T-helper 1 cell (primary cell): ENCODE results near the gene MXRA8.
A peak's percentile ranks its signal among the peaks of the same experiment; 100 is the strongest.
"Not testable (repeated sequence)": the region's sequence is repeated elsewhere in the genome, so short reads cannot be mapped to it uniquely, and the experiment has no call there.

Source experiments
- DNase-seq, 5 donors: peaks; one replicate each; pipeline ENCODE4 v3.0.0-alpha.2; 2012 to 2020

MXRA8 gene

GRCh38 chr1:1393014-1393413 lies 34.7 kb upstream of the MXRA8 start:
- no peak for DNase-seq

- no peak for DNase-seq
Measured at GRCh38 chr1:1391225-1391624, 32.9 kb upstream of the MXRA8 start.

- DNase-seq = no peak
Measured at GRCh38 chr1:1390675-1391074, 32.3 kb upstream of the MXRA8 start.

GRCh38 chr1:1388078-1388472 lies 29.7 kb upstream of the MXRA8 start:
- DNase-seq = no peak

DNA sequence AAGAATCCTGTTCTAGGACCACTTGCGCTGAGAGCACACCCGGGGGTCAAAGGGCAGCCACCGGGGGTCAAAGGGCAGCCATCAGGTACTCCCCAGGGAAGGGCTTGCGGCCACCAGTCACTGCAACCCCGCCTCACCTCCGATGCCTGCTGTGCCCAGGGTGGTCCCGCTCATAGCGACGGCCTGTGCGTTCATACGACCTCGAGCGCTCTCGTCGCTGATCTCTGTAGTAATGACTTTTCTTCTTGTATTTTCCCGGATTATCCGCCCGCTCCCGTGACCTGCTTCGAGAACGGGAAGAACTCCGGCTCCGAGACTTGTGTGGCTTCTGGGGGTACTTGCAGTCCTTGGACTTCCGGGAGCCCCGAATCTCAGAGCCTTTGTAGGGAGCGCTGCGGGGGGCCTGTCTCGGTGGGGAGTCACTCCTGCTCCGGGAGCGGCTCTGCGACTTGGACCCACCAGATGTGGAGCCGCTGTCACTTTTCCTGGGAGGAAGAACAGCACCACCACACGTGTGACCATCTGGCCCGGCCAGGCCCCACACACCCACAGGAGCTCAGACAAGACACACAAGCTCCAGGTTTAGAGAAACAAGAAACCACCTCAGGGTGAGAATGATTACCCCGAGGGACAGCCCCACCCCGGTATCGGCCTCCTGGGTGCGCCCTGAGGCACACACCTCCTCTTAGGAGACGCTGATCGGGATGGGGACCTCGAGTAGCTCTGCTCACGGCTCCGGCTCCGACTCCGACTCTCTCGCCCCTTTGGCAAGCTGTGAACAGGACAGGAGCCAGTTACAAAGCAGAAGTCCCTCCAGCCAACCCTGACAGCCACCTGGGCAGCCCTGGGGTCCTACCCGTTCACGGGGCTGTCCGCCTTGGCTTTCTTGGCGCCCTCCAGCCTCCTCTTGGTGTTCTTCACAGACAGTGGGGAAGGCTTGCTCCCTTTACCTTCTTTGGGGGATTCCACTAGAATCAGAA lies 29.0 kb upstream of the MXRA8 start:
- no peak for DNase-seq

DNA sequence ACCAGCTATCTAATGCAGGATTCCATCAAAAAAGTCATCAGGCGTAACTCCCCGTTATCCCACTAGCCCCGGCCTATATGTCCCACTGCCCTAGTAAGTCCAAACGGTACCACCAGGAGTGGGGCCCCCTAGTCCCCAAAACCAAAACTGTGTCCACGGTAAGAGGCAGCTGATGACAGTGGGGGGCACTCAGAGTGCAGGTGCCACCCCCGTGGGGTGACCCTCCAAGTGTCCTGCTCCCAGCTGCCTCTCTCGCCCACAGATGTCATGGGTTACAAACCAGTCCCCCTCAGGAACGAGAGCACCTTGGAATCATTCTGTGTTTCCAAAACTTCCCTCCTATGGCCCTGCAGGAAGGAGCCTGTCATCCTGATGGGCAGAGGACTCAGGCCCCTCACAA lies 27.6 kb upstream of the MXRA8 start:
- DNase-seq = no peak

DNA sequence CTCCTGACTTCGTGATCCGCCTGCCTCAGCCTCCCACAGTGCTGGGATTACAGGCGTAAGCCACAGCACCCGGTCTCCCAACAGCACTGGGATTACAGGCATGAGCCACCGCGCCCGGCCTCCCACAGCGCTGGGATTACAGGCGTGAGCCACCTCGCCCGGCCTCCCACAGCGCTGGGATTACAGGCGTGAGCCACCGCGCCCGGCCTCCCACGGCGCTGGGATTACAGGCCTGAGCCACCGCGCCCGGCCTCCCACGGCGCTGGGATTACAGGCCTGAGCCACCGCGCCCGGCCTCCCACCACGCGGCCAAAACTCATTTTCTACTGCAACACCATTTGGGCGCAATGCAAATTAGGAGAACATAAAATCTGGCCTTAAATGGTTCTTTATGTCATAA lies 27.0 kb upstream of the MXRA8 start:
- not testable (repeated sequence) for DNase-seq

- DNase-seq = no peak
Measured at GRCh38 chr1:1381294-1381693, 22.9 kb upstream of the MXRA8 start.

- DNase-seq = no peak
Measured at GRCh38 chr1:1380860-1381259, 22.5 kb upstream of the MXRA8 start.

DNA sequence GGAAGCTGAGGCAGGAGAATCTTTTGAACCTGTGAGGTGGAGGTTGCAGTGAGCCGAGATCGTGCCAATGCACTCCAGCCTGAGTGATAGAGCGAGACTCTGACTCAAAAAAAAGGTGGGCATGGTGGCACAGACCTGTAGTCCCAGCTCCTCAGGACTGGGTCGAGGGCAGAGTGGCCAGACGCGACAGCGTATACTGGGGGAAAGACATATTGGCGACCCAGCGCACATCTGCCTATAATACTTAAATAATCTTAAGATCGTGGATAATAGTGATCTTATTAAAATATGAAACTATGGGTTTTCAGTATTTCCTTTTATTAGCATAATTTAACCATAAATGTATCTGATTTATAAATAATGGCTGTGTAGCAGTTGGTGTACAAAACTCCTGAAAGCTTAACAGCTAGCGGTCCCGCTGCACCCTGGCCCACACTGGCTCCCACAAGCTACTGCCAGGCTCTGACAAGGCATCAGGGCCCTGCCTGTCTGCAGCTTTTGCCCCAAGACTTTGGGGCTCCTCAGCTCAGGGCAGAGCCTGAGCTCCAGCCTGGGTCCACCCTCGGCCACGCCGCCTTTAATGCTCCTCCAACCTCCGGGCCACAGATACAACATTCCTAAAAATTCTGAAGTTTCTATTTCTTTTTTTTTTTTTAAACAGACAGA lies 19.3 kb upstream of the MXRA8 start:
- DNase-seq = no peak

DNA sequence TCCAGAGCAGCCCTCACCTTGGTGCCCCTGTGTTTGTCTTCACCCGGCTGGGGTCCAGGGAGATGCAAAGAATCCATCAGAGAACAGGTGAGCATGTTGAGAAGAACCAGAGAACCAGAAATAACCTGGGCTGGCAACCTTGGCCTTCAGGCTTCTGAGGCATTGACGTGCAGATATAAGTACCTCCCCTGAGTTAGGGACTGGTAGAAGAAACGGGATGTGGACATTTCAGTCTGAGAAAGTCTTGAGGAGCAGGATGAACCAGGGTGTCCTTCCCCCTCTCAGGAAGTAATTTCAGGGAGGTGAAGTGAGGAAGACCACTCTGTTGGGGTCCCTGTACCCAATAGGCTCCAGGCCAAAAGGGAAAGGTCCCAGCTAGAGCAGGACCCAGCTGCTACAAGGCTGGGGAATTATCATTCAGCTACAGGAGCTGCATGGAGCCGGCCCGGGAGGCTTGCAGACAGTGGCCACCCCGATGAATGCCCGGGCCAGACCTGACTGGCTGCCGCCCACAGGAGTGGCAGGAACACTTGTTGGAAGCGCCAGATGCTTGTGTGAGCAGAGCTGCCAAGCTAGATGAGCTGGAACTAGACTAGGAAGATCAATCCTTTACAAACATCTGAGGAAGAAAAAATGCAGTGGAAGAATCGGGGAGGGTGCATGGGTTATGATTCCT lies 18.3 kb upstream of the MXRA8 start:
- DNase-seq = no peak

GRCh38 chr1:1374929-1375662 lies 16.7 kb upstream of the MXRA8 start, which contains the start of gene AURKAIP1:
TSS of gene AURKAIP1 (minus strand) at chr1:1375207. CDS start at chr1:1374756, 451 bp downstream.
- peak; percentile 91 to 99 (median 95) for DNase-seq

DNA sequence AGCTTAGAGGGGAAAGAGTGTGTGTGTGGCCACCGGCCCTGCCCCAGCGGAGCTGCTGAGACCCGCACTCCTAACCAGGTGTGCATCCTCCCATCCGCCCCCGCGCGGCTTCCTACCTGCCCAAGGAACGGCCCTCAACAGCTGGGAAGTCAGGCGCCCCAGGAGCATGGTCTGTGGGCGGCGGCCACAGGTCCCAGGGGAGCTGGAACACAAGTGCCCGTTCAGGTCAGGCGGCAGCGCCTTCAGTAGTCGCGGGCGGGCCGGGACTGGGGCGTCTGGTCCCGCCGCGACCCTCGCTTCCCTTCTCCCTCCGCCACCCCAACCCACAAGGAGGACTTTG lies 16.2 kb upstream of the MXRA8 start:
- no peak for DNase-seq

DNA sequence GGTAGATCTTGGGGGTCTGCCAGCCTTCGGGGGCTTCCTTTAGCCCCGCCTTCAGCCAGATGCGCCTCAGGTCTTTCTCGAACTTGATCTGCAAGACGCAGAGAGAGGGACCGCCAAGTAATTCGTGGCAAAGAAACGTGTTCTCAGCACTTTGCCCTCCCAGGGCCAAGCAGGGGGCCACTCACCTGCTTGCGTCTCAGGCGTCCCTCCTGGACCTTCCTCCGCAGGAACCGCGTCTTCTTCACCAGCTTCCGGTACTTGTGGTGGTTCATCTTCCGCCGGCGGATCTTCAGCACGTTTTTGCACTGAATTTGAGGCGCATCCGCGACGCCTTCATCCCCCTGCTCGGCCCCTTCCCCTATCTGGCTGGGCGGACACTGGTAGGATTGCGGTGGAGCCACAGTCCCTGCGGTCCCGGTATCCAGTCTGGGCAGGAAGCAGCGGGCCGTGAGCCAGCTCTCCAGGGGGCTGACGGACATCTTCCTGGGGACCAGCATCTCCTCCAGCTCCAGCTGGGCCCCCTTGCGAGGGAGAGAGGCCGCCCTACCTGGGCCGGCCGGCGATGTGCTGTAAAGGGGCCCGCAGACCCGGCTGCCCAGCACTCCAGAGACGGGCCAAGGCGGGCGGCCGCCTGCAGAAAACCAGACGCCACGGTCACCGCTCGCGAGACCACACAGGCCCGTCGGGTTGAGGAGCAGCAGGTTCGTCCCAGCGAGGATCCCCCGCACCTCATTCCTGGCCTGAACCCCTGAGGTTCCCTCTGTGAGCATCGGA lies 15.6 kb upstream of the MXRA8 start:
- no peak for DNase-seq

DNA sequence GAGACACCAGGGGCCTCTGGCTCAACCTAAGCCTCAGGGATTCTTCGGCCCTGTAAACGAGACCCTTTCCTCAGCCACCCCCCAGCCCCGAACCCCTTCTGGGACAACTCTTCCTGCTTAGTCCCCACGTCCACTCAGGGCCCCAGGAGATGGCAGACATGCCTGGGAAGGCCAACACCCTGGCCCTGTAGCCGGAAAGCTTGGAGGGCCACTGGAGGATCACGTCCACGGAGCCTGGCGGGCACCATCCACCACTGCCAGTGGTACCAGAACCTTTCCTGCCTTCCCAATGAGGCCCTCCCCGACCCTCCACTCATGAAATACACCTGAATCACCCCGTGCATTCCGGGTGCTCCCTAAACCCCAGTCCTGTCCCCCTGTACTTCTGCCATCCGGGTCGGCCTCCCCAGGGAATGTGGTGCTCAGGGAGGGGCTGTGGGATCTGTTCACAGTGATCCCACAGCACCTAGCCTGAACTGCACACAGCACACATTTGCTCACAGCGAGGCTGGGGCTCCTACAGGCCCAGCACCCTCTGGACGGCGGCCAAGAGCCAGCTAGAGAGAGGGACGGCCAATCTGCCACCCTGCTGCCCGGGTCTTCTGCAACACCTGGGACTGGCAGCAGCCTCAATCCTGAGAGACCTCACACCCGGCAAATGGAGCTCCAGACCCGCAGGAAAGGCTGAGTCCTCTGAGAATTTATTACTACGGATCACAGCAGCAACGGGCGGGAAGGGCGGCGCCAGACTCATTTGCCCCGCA lies 14.9 kb upstream of the MXRA8 start:
- no peak for DNase-seq

- DNase-seq = peak; percentile 56 to 73 (median 69)
Measured at GRCh38 chr1:1371746-1372711, 13.7 kb upstream of the MXRA8 start.

- peak; percentile 57 to 81 (median 75) for DNase-seq
Measured at GRCh38 chr1:1371364-1371745, 13.0 kb upstream of the MXRA8 start.

- no peak for DNase-seq
Measured at GRCh38 chr1:1370771-1371300, 12.5 kb upstream of the MXRA8 start.

- DNase-seq = not testable (repeated sequence)
Measured at GRCh38 chr1:1370094-1370493, 11.7 kb upstream of the MXRA8 start.

DNA sequence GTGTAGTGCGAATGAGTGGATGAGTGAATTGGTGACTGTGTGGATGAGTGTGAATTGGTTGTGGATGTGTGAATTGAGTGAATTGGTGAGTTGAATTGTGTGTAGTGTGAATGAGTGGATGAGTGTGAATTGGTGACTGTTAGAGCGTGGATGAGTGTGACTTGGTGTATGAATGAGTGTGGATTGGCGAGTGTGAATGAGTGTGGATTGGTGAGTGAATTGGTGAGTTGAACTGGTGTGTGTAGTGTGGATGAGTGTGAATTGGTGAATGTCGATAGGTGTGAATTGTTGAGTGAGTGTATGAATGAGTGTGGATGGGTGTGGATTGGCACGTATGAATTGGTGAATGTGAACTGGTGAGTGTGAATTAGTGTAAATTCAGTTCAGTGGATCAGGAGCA lies 9.0 kb upstream of the MXRA8 start:
- no peak for DNase-seq
